H1 (cell line): ENCODE data around the gene CADM2. TPM values are rescaled to one million over a fixed set of nuclear protein-coding genes. Genes with fewer than 3 reads are reported as not detected.

Experiments used
- CTCF ChIA-PET: fragments of 300-600 bp; sonication (Branson Sonifier 250); formaldehyde crosslinking; loops from one replicate; lab custom pipeline; 2021; ENCODE audit not compliant: partially characterized antibody; lab: Charles Lee
- POLR2A ChIA-PET: fragments of 300-600 bp; sonication (Branson Sonifier 250); formaldehyde crosslinking; loops from one replicate; lab custom pipeline; 2021; ENCODE audit warnings: inconsistent platforms; ENCODE audit not compliant: partially characterized antibody; lab: Charles Lee
- DNase-seq, 2 experiments: peaks; one replicate each; pipeline versions ENCODE4 v3.0.0 to v3.0.0-alpha.2; 2010 to 2022; ENCODE audit warnings: low spot score in 2 of 2, low read depth in 1 of 2, mixed read lengths in 1 of 2
- FAIRE-seq: peaks from 2 replicates; lab custom pipeline; 2011; peaks lifted over from hg19 to GRCh38; lab: Jason Lieb, UNC
- H2AFZ ChIP-seq: 2 replicates; pipeline ENCODE4 v1.8.1; 2012; ENCODE audit warnings: low read length, inconsistent platforms
- H2AK5ac ChIP-seq: 2 replicates; pipeline ENCODE4 v1.6.1; 2013; ENCODE audit warnings: low read depth, low read length
- H2BK120ac ChIP-seq: replicated peaks from 2 replicates; pipeline ENCODE3; 2013; ENCODE audit warnings: low read depth, low read length, inconsistent platforms
- H2BK12ac ChIP-seq: 2 replicates; pipeline ENCODE4 v1.6.1; 2013; ENCODE audit warnings: low read depth, low read length
- H2BK15ac ChIP-seq: 2 replicates; pipeline ENCODE4 v1.6.1; 2013; ENCODE audit warnings: low read length
- H2BK20ac ChIP-seq: 2 replicates; pipeline ENCODE4 v1.6.1; 2013; ENCODE audit warnings: low read length
- H2BK5ac ChIP-seq: 2 replicates; pipeline ENCODE4 v1.6.1; 2013; ENCODE audit warnings: low read depth, low read length
- H3K14ac ChIP-seq: 2 replicates; pipeline ENCODE4 v1.6.1; 2013; ENCODE audit warnings: inconsistent platforms; ENCODE audit not compliant: insufficient read length
- H3K18ac ChIP-seq: 2 replicates; pipeline ENCODE4 v1.6.1; 2013; ENCODE audit warnings: low read length; ENCODE audit errors: extremely low read depth
- H3K23ac ChIP-seq: 2 replicates; pipeline ENCODE4 v1.6.1; 2013; ENCODE audit warnings: inconsistent platforms; ENCODE audit not compliant: insufficient read length
- H3K23me2 ChIP-seq: 2 replicates; pipeline ENCODE4 v1.6.1; 2013; ENCODE audit warnings: low read depth, low read length
- H3K27ac ChIP-seq: 2 replicates; pipeline ENCODE4 v1.6.1; 2011; ENCODE audit warnings: low read depth, low read length, inconsistent platforms
- H3K27me3 ChIP-seq, 4 experiments: replicated peaks in 1 of 4; 1 replicate in 1 of 4; 2 replicates in 3 of 4; pipeline versions ENCODE4 v1.6.1 to v1.8.1; 2011 to 2013; ENCODE audit warnings: low read length in 3 of 4, mild to moderate bottlenecking in 3 of 4, inconsistent platforms in 2 of 4, mixed read lengths in 2 of 4, moderate library complexity in 1 of 4; ENCODE audit not compliant: control insufficient read depth in 3 of 4, insufficient read depth in 3 of 4; ENCODE audit errors: extremely low read depth in 1 of 4
- H3K36me3 ChIP-seq, 4 experiments: 2 replicates each; pipeline versions ENCODE4 v1.6.1 to v1.8.1; 2011 to 2013; ENCODE audit warnings: mild to moderate bottlenecking in 4 of 4, low read length in 3 of 4, moderate library complexity in 2 of 4, control low read depth in 1 of 4, inconsistent platforms in 1 of 4; ENCODE audit not compliant: insufficient read depth in 4 of 4, control insufficient read depth in 2 of 4
- H3K4ac ChIP-seq: replicated peaks from 2 replicates; pipeline ENCODE3; 2013; ENCODE audit warnings: low read length, low read depth, mixed read lengths, inconsistent platforms; ENCODE audit not compliant: insufficient read length
- H3K4me1 ChIP-seq, 4 experiments: replicated peaks in 1 of 4; 1 replicate in 1 of 4; 2 replicates in 3 of 4; pipeline versions ENCODE4 v1.6.1 to v1.8.1; 2011 to 2013; ENCODE audit warnings: low read length in 3 of 4, inconsistent platforms in 2 of 4, mixed read lengths in 1 of 4; ENCODE audit not compliant: insufficient read depth in 4 of 4, control insufficient read depth in 3 of 4
- H3K4me2 ChIP-seq, 2 experiments: 2 replicates each; pipeline versions ENCODE4 v1.6.1 to v1.8.1; 2011 to 2013; ENCODE audit warnings: low read depth in 2 of 2, low read length in 2 of 2, control low read depth in 1 of 2, inconsistent platforms in 1 of 2, mild to moderate bottlenecking in 1 of 2; ENCODE audit not compliant: insufficient read depth in 1 of 2
- H3K4me3 ChIP-seq, 4 experiments: fragments of 200-600, 300-600 bp in 1 of 4; sonication (generic), shearing (Covaris generic), sonication (Bioruptor Twin) in 1 of 4; 2 replicates each; pipeline versions ENCODE4 v1.5.1 to v1.8.1; 2011 to 2016; ENCODE audit warnings: low read length in 4 of 4, low read depth in 3 of 4, control low read depth in 2 of 4, inconsistent platforms in 2 of 4, mild to moderate bottlenecking in 2 of 4, mixed read lengths in 1 of 4, moderate library complexity in 1 of 4; ENCODE audit not compliant: insufficient read depth in 2 of 4; ENCODE audit errors: extremely low read depth in 1 of 4
- H3K56ac ChIP-seq: replicated peaks from 2 replicates; pipeline ENCODE3; 2013; ENCODE audit warnings: low read depth, mild to moderate bottlenecking, mixed read lengths, low read length, inconsistent platforms; ENCODE audit not compliant: insufficient read length
- H3K79me1 ChIP-seq: 2 replicates; pipeline ENCODE4 v1.6.1; 2013; ENCODE audit warnings: low read depth, low read length, control low read depth
- H3K79me2 ChIP-seq, 2 experiments: 2 replicates each; pipeline versions ENCODE4 v1.6.1 to v1.8.1; 2012 to 2013; ENCODE audit warnings: low read length in 2 of 2, mild to moderate bottlenecking in 2 of 2, inconsistent platforms in 1 of 2; ENCODE audit not compliant: insufficient read depth in 2 of 2, control insufficient read depth in 1 of 2
- H3K9ac ChIP-seq, 4 experiments: replicated peaks in 1 of 4; 1 replicate in 1 of 4; 2 replicates in 3 of 4; pipeline versions ENCODE4 v1.6.1 to v1.8.1; 2011 to 2013; ENCODE audit warnings: low read depth in 3 of 4, low read length in 3 of 4, control low read depth in 2 of 4, mild to moderate bottlenecking in 2 of 4, moderate library complexity in 2 of 4, inconsistent platforms in 1 of 4; ENCODE audit errors: extremely low read depth in 1 of 4
- H3K9me3 ChIP-seq, 2 experiments: 2 replicates each; pipeline versions ENCODE4 v1.6.1 to v1.8.1; 2012 to 2013; ENCODE audit warnings: mild to moderate bottlenecking in 2 of 2, moderate library complexity in 2 of 2, control low read depth in 1 of 2, inconsistent platforms in 1 of 2, low read depth in 1 of 2, low read length in 1 of 2, mixed read lengths in 1 of 2; ENCODE audit not compliant: insufficient read depth in 2 of 2
- H4K20me1 ChIP-seq, 2 experiments: replicated peaks in 1 of 2; 2 replicates each; pipeline versions ENCODE3 to v1.8.1; 2011 to 2013; ENCODE audit warnings: inconsistent platforms in 2 of 2, low read length in 2 of 2, mild to moderate bottlenecking in 1 of 2; ENCODE audit not compliant: insufficient read depth in 2 of 2, control insufficient read depth in 1 of 2
- H4K5ac ChIP-seq: 2 replicates; pipeline ENCODE4 v1.6.1; 2013; ENCODE audit warnings: low read length, low read depth, mixed read lengths, inconsistent platforms; ENCODE audit not compliant: insufficient read length
- H4K8ac ChIP-seq: 2 replicates; pipeline ENCODE4 v1.8.0; 2013; ENCODE audit warnings: mild to moderate bottlenecking, moderate library complexity, low read length, inconsistent platforms; ENCODE audit not compliant: insufficient read depth; ENCODE audit errors: extremely low read depth
- H4K91ac ChIP-seq: replicated peaks from 2 replicates; pipeline ENCODE3; 2013; ENCODE audit warnings: low read length, mixed read lengths, inconsistent platforms; ENCODE audit not compliant: insufficient read length
- CBX5 ChIP-seq: fragments of 300-800, 300-1000 bp; sonication (generic); IDR thresholded peaks from 2 replicates; pipeline ENCODE4 v1.7.1; 2016; ENCODE audit warnings: antibody characterized with exemption, low read length, low read depth
- JUND ChIP-seq: IDR thresholded peaks from 2 replicates; pipeline ENCODE4 v1.6.1; 2011; ENCODE audit warnings: mild to moderate bottlenecking, improper control_type of control experiment, low read length
- MAFK ChIP-seq: IDR thresholded peaks from 2 replicates; pipeline ENCODE4 v1.6.1; 2012; ENCODE audit warnings: low read depth, mild to moderate bottlenecking, improper control_type of control experiment, low read length
- MAX ChIP-seq: IDR thresholded peaks from 2 replicates; pipeline ENCODE4 v1.6.1; 2012; ENCODE audit warnings: inconsistent platforms
- SP2 ChIP-seq: IDR thresholded peaks from 2 replicates; pipeline ENCODE4 v1.6.1; 2012; ENCODE audit warnings: mild to moderate bottlenecking, low read length, inconsistent platforms
- WGBS, 2 experiments: shearing (Covaris generic) in 1 of 2; methylation state at CpG; one replicate each; pipeline versions ENCODE4 v1.1.6 to v1.1.7; 2013 to 2015; ENCODE audit warnings: low lambda C conversion rate in 2 of 2, mixed read lengths in 2 of 2, inconsistent platforms in 1 of 2, low coverage in 1 of 2, missing lambda C conversion rate in 1 of 2; ENCODE audit not compliant: insufficient replicate concordance in 2 of 2, insufficient coverage in 1 of 2, insufficient read length in 1 of 2; ENCODE audit errors: extremely low coverage in 1 of 2, missing lambda C conversion rate in 1 of 2; 5-methylcytosine and 5-hydroxymethylcytosine counted together
- polyA plus RNA-seq, 7 experiments: library from polyadenylated mRNA; depleted of rRNA in 3 of 7; stranded (reverse) in 5 of 7; unstranded in 2 of 7; fragments of >200 nt in 5 of 7; fragments of 200-250 nt in 2 of 7; gene quantifications; 1 replicate in 5 of 7; 2 replicates in 1 of 7; 4 replicates in 1 of 7; pipeline versions ENCODE4 v1.2.1 to v1.2.3, GENCODE V29; 2011 to 2013; ENCODE audit warnings: missing spikeins in 2 of 7, mixed read lengths in 2 of 7
- total RNA-seq: library from RNA; stranded (reverse); fragmentation: NEBNext Ultra II Directional; extraction: Animal tissue kit (Norgen Biotek cat#: 25700); gene quantifications from 2 replicates; pipeline ENCODE4 v1.2.1, GENCODE V29; 2021

CADM2 gene
- total and polyA plus RNA-seq, 2 of the 8 experiments (the other 6 are each of a cell fraction or from before 2014, with no cell fraction given): 14.9 to 20.9 TPM

GRCh38 chr3:85842081-85842480 is 883.3 kb downstream of the CADM2 start:
- DNase-seq (no peak), FAIRE-seq (no peak)
- Histone ChIP-seq H3K4ac (no peak overlapping the region), H2BK12ac (no peak overlapping the region), H3K79me1 (no peaks in the 10 kb centered on the region), H3K27me3 (peaks cover 0 to 1% (median 0%) of the 10 kb centered on the region in 4 experiments; a peak in 1 of 7 replicates), H3K9ac (no peak overlapping the region), H3K9me3 (no peaks in the 10 kb centered on the region), H4K8ac (no peak overlapping the region), H2AFZ (no peak overlapping the region), H2BK5ac (no peak overlapping the region), H3K23me2 (no peaks in the 10 kb centered on the region), H2BK15ac (no peak overlapping the region), H3K14ac (no peak overlapping the region), H4K20me1 (no peaks in the 10 kb centered on the region), H2BK120ac (no peak overlapping the region), H3K4me3 (no peak overlapping the region), H3K18ac (no peak overlapping the region), H3K4me2 (no peak overlapping the region), H2AK5ac (no peak overlapping the region), H2BK20ac (no peak overlapping the region), H3K56ac (no peak overlapping the region), H3K27ac (no peak overlapping the region), H3K23ac (no peak overlapping the region), H3K36me3 (no peaks in the 10 kb centered on the region), H3K79me2 (no peaks in the 10 kb centered on the region), H3K4me1 (no peaks in the 10 kb centered on the region; a peak in 1 of 7 replicates), H4K91ac (no peak overlapping the region), H4K5ac (no peak overlapping the region)
- ChIA-PET CTCF (no interaction called here), POLR2A (no interaction called here)
- WGBS, 2 experiments: 96% methylated on average over 3 of the region's 3 CpGs; no CpG with 5 or more reads in 1 of the 2 experiments
- TF ChIP-seq MAFK (no peak), JUND (no peak), CBX5 (no peak), SP2 (no peak), MAX (no peak)
